GM10847 (cell line): Measurements from ENCODE around the gene HHIP.

Experiments used
- POLR2A ChIP-seq: IDR thresholded peaks from 2 replicates; pipeline ENCODE4 v1.6.1; 2011; ENCODE audit not compliant: insufficient read length; ENCODE audit errors: extremely low read depth

Gene HHIP, protein sequence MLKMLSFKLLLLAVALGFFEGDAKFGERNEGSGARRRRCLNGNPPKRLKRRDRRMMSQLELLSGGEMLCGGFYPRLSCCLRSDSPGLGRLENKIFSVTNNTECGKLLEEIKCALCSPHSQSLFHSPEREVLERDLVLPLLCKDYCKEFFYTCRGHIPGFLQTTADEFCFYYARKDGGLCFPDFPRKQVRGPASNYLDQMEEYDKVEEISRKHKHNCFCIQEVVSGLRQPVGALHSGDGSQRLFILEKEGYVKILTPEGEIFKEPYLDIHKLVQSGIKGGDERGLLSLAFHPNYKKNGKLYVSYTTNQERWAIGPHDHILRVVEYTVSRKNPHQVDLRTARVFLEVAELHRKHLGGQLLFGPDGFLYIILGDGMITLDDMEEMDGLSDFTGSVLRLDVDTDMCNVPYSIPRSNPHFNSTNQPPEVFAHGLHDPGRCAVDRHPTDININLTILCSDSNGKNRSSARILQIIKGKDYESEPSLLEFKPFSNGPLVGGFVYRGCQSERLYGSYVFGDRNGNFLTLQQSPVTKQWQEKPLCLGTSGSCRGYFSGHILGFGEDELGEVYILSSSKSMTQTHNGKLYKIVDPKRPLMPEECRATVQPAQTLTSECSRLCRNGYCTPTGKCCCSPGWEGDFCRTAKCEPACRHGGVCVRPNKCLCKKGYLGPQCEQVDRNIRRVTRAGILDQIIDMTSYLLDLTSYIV

DNA sequence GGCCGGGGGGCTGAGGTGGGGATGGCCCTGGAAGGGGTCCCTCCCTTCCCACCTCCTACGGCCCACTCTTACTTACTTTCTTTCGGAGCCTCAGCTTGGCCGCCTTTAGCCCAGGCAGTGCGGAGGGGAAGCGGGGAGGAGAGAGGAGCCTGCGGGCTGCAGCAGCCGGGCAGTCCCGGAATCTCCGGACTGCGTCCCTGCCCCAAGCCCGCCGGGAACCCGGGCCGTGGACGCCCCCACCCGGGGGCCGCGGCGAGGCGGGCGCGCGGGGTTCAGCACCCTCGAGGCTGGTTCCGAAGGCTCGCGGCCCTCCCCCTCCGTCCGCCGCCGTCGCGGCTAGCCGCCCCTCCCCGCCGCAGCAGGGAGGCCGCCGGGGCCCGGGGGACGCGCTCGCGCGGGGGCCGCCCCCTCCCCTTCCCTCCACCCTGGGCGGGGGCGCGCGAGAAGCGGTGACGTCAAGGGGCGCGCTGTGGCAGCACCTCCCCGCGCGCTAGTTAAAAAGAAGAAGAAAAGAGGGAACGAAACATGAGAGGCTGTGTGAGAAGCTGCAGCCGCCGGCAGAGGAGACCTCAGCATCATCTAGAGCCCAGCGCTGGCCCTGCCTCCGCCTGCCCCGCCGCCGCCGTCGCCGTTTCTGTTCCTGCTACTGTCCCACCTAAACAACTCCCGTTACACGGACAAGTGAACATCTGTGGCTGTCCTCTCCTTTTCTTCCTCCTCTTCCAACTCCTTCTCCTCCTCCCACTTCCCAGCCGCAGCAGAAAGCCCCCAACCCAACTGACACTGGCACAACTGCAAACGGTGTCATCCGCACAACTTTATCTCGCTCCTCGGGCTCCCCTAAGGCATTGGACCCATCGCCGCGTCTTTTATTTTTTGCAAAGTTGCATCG is at the start of gene HHIP:
Gene HHIP (plus strand): TSS at position 526 of the 892 bp plus-strand sequence. CDS start 520 bp downstream, outside the sequence.
- no peak for TF ChIP-seq POLR2A

DNA sequence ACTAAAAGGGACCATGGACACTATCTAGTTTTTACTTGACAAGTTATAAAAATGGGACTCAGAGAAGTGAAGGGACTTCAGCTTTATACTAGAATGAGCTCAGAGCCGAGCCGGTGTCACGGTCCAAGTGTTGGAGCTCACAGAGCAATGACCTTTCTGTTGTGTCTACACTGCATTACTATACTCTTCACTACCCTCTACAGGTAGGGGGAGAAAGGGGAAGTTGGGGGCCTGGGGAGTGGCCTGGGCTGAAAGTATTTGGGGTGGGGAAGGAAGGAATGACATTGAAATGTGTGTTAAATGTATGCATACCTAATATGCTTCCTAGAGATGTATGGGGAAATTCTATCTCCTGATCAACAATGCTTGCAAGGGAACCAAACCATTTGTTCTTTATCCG is 48.8 kb upstream of the HHIP start:
- no peak for TF ChIP-seq POLR2A

DNA sequence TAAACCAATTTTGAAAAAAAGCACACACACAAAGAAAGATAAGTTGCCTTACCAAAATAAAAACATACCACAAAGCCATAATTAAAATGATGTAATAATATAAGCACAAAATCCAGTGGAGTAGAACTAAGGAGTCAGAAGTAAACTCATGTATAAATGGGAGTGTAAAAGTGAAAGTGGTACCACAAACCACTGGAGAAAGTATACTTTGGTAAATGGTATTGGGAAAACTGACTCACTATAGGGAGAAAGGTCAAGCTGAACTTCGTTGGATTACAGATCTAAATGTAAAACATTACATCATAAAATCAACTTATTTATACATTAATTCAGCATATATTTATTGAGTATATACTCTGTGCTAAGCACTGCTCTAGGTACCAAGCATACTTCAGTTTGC is 46.3 kb upstream of the HHIP start:
- no peak for TF ChIP-seq POLR2A

DNA sequence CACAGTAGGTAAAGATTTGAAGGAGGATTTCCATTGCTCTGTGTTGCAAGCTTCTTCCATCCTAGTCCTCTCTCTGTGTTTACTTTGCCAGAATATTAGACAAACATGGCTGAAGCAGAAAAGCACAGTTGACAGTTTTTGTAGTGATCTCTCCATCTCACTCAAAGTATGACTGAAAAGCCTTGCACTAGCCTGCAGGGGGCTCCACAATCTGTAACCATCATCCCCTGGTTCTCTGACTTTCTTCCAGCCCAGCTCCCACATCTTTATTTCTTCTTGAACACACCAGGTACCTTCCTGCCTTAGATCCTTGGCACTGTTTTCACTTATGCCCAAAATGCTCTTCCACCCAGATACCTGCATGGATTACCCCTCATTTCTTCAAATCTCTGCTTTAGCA is 34.1 kb upstream of the HHIP start:
- no peak for TF ChIP-seq POLR2A

DNA sequence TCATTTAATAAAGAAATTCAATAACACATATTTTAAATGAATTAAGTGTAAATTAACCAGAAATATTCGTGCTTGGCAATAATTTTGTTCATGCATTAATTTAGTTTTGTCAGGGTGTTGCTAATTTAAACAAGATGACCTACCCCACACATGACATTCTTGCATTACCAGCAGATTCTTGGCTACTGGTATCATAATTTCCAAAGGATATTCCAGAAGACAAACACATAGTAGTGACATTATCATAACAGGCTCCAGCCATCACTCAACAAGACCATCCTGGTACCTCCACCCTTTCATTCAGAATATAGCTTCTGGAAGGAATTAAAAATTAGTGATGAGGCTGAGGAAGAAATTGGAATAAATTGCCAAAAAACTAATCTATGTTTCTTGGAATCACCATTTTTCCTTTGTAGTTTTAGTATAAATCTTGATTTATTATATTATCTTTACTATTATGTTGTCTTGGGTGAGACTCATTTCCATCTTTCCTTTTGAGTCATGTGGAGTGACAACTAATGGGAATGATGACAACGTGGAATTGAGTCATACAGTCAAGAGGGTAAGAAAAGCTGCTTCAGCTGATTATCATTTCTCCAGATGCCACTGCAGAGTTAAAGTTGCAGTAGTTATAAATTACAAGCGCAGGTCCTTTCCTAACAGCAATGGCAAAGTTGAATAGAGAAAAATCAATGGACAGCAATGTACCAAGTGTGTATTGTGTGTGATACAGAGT is 30.9 kb upstream of the HHIP start:
- no peak for TF ChIP-seq POLR2A

DNA sequence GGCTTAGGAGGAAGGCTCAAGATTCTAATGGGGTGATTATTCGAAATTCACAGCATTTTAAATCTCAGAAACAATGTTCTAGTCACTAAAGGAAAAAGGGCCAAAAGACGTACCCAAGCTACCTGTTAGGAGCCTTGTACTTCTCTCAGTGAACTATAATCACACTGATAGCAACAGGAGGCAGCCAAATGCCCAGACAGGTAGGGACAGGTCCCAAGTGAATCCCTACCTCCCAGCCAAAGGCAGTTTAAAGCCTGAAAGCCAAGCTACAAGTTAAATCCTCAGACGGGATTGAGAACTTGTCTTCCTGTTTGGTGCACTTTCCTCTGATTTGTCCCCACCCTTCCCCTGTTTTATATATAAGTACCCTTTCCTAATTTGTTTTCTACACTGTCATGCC is 24.3 kb upstream of the HHIP start:
- TF ChIP-seq POLR2A: no peak

DNA sequence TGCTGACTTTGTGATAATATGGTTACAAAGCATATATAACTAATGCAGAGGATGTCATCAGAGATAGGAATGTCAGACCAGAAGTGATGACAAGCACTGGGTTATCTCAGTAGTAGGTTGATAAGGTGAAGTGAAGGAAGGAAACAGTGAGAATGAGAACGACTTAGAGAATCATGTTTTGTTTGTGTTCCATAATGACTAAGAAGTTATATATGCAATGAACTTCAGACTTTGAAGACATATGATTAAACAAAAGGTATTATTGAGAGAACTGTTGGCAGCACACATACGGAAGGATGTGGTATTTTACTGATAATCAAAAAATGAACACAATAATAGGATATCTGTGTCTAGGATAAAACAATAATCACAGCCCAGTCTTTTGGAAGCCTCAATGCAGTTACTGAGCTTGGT is 18.3 kb upstream of the HHIP start:
- TF ChIP-seq POLR2A: no peak

DNA sequence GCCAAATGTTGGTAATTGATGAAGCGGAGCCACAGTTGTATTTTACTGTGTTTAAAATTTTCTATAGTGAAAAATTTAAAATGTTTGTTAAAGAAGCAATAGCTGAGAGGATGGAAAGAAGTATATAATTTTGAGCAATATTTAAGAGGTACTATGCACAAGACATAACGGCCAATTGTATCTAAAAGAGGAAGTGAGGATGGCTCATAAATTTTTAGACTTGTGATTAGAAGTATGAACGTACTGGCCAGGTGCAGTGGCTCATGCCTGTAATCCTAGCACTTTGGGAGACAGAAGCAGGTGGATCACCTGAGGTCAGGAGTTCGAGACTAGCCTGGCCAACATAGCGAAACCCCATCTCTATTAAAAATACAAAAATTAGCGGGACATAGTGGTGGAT is 12.7 kb upstream of the HHIP start:
- no peak for TF ChIP-seq POLR2A

DNA sequence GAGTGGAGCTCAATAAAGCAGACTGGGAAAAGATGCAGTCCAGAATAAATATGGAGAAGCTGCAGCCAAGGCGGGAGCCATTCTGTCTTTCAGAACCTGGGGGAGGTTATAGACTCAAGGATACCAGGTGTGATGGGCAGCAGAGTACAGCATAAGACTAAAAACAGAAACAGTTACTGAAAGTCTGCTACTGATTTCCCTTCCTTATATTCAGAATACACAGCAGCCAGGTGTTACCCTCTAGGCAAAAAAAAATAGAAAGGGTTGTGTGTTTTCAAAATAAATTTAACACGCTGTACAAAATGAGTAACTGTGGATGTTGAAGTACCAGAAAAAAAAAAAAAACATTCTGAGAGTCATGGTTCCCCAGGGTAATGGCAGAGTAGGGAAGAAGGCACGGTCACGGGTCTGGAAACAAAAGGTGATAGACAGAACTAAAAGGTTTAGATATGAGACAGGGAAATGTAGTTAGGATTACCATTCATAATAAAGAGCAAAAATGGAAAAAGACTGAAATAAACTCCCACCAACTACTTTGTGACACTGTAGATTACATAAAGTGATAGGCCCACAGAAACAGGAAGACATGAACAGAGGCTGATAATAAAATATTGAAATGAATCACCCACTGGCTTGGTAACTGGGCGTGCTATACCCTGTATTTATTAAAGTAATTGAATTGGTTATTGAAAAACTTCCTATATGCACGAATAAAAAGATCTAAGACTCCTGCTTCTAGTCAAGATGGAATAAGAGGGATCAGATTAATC is 10.8 kb upstream of the HHIP start:
- no peak for TF ChIP-seq POLR2A

DNA sequence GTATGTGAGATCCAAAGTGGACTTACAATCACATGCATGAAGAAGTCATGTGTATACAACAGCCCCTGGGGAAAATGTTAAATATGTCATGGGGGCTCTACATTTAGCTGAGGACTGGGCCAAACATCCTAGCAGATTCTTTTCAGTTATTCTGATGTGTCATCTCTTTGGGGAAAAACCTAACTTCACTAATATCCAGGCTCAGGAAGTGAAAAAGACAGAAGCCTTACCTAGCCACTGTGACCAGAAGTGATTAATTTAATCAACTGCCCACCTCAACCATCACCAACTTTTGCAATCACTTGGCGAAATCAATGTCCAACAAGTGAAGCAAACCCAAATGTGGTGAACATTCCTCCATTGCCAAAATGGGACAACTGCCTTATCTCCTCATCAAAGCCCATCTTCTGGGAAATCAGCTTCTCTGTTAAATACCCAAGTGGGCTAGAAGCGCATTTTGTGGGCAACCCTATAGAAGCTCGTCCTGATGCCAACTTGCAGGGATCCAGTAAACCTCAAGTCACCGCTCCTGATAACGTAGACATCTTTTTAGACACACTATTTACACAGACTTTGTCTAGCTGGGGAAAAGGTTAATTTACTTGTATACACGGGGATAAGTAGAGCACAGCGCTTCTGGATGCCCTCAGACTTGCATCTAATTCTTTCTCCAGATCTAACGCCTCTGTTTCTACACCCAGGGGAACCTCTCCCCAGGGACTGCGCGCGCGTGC is 1.4 kb upstream of the HHIP start:
- no peak for TF ChIP-seq POLR2A

DNA sequence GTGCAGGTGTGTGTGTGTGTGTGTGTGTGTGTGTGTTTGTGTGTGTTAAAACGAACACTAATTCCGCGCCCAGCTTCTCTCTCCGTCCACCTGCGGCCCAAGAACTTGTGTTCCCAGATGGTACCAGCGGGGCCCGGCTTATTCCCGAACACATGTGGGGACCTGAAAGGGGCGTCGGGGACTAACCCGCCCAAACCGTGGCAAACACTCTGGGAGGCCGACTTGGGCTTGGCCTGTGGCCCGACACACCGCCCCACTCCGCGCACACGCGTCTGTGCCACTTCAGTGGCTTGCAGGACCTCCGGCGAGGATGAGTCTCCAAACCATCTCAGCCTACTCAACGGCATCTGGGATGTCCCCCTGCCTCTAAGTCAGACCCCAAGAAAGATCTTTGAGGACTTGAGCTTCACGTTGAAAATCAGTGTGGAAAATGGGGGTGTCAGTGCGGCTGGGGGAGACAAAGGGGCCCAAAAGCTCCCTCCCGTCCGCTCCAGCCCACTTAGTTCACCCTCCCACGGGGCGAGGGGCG is 790 bp upstream of the HHIP start:
- TF ChIP-seq POLR2A: no peak

DNA sequence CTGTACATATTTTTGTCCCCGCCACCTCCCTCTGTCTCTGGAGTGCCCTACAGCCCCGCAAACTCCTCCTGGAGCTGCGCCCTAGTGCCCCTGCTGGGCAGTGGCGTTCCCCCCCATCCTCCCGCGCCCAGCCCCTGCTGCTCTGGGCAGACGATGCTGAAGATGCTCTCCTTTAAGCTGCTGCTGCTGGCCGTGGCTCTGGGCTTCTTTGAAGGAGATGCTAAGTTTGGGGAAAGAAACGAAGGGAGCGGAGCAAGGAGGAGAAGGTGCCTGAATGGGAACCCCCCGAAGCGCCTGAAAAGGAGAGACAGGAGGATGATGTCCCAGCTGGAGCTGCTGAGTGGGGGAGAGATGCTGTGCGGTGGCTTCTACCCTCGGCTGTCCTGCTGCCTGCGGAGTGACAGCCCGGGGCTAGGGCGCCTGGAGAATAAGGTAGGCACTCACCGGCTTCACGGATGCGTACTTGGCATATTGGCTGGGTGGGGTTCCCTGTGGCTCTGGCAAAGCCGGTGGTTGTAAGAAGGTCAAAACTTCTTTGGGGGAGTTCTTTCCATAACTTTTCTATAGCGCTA is 653 bp downstream of the HHIP start:
- no peak for TF ChIP-seq POLR2A

DNA sequence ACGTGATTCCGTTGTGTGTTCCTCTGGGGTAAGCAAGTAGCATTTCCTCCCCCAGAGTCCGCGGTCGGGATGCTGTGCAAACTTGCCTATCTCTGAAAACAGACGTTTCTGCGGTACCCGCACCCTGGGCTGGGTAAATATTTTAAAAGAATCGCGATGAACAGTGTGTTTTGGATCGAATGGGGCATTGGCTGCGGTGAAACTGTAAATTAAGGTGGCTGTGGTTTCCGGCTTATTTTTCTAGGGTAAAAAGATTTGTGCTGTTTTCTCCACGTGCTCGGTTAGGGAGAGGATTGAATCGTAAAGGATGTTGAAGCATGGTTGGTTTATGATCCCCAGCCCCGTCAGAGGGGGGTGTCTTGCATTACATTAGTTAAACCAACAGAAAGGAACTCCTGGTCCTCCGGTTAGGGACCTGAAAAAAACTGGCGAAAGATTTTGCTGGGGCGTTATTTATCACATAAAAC is 1.2 kb downstream of the HHIP start:
- no peak for TF ChIP-seq POLR2A
